Measurements from ENCODE around the gene CCR7. TPM values are rescaled to one million over a fixed set of nuclear protein-coding genes. Genes with fewer than 3 reads are reported as not detected.
A peak's percentile ranks its signal among the peaks of the same experiment; 100 is the strongest.

Gene CCR7
- total RNA-seq, 2 experiments from 2014 or later = 260 to 274 TPM

DNA sequence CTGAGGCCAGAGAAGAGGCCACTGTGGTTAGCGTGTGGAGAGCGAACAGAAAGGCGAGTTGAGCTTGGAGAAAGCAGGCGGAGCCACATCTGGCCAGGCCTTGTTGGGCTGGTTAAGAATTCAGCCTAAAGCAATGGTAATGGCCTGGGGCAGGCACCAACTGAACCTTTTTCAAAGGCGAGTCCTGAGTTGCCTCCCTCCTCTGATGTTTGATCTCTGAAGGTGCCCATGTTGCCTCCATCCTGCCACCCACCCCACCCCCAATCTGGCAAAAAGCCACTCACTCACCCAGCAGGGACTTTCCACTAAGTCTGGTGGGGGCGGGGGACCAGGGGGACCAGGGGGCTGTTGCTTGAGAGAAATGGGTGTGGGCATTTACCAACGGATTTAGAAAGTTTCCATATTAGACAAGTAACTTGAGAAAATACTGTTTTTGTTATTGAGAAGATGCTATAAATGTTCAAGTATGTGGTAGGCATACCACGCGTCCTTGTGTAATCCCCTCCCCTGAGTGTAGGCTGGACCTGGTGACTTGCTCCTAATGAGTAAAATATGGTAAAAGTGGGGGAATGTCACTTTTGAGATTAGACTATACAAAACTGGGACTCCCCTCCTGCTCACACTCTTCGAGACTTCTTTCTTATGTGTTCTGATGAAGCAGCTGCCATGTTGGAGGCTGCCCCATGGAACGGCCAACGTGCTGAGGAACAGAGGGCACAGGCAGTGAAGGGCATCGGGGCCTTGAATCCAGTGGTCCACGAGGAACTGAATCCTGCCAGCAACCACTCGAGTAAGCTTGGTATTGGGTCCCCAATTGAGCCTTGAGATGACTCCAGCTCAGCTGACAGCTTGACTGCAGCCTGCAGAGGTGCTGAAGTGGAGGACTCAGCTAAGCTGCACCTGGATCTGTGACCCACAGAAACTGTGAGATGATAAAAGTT lies 34.0 kb downstream of the CCR7 start:
- Mint-ChIP-seq H3K4me1 (peaks cover 61% of the 10 kb centered on the region), H3K27ac (peak overlapping the region; percentile 91), H3K4me3 (peak overlapping the region; percentile 53), H3K27me3 (no peaks in the 10 kb centered on the region), H3K9me3 (no peaks in the 10 kb centered on the region), H3K36me3 (peaks cover 5% of the 10 kb centered on the region)
- DNase-seq = peak; percentile 63

DNA sequence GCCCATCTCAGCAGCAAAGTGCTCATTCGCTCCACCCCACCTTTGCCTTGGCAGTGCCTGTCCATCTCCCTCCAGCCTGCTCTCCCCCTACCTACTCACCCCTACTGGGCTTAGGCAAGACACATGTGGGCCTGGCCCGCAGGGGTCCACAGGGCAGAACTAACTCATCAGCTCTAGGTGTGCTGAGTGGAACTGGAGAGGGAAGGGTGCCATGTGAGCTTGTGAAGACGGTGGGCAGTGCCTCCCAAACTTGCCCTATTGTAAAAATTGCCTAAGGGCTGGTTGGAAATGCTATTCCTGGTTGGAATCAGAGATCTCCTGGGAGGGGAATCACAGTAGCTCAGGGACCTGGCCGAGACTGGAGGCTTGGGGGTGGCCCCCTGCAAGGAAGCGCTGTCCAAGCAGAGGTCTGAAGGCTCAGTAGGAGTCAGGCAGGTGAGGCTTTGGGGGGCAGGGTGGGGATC lies 34.7 kb downstream of the CCR7 start:
- DNase-seq = no peak
- Mint-ChIP-seq H3K9me3 (peaks cover 5% of the 10 kb centered on the region), H3K27me3 (no peaks in the 10 kb centered on the region), H3K4me1 (peaks cover 54% of the 10 kb centered on the region), H3K36me3 (peaks cover 6% of the 10 kb centered on the region), H3K4me3 (no peak overlapping the region), H3K27ac (peak overlapping the region; percentile 91)

DNA sequence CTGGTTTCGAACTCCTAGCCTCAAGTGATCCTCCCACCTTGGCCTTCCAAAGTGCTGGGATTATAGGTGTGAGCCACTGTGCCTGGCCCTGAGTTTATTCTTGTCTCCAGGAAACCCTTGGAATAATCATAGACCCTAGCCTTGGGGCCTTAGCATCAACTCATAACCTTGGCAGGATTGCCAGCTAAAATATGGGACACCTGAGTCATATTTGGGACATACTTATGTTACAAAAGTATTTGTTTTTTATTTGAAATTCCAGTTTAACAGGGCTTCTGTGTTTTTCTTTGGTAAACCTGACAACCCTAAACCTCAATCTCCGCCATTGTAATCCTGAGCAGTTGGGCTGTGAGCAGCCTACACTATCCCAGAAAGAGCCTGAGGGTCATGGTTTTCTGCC lies 35.3 kb downstream of the CCR7 start:
- no peak overlapping the region for H3K4me3 Mint-ChIP-seq
- no peak for DNase-seq
- peaks cover 10% of the 10 kb centered on the region for H3K9me3 Mint-ChIP-seq
- peaks cover 11% of the 10 kb centered on the region for H3K36me3 Mint-ChIP-seq
- H3K4me1 Mint-ChIP-seq = peaks cover 54% of the 10 kb centered on the region
- no peaks in the 10 kb centered on the region for H3K27me3 Mint-ChIP-seq
- H3K27ac Mint-ChIP-seq = peak overlapping the region; percentile 91

DNA sequence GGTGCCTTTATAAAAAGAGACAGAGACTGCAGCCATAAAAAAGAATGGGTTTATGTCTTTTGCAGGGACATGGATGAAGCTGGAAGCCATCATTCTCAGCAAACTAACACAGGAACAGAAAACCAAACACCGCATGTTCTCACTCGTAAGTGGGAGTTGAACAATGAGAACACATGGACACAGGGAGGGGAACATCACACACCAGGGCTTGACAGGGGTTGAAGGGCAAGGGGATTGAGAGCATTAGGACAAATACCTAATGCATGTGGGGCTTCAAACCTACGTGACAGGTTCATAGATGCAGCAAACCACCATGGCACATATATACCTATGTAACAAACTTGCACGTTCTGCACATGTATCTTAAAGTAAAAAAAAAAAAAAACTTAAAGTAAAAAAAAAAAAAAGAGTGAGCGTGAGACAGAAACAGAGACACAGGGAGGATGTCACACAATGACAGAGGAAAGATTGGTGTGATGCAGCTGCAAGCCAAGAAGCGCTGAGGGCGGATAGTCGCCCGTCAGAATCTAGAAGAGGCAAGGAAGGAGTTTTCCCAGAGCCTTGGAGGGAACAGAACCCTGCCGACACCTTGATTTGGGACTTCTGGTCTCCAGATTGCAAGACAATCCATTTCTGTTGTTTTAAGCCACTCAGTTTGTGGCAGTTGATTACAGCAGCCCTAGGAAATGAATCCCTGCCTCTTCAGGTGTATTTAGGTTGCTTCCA lies 36.4 kb downstream of the CCR7 start:
- DNase-seq = no peak
- no peak overlapping the region for H3K4me3 Mint-ChIP-seq
- H3K36me3 Mint-ChIP-seq = peaks cover 22% of the 10 kb centered on the region
- no peaks in the 10 kb centered on the region for H3K27me3 Mint-ChIP-seq
- H3K27ac Mint-ChIP-seq = no peak overlapping the region
- peaks cover 19% of the 10 kb centered on the region for H3K9me3 Mint-ChIP-seq
- peaks cover 46% of the 10 kb centered on the region for H3K4me1 Mint-ChIP-seq

DNA sequence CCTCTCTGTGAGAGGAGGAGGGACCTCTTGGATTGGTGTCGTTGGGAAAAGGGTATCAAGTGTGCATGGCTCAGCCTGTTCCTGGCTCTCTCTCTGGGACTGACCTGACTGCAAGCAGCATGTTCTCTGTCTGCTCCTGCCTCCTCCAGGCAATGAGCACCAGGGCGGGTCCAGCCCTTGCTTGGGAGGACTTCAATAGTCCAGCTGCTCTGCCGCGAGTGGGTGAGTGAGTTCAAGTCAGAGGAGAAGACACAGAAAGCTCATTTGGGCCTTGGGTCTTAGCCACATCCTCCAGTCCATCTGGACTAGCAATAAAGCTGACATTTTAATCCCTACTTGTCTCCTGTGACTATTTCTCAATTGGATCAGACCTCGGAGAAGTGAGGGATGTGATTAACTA lies 38.6 kb downstream of the CCR7 start:
- Mint-ChIP-seq H3K4me3 (no peak overlapping the region), H3K27me3 (no peaks in the 10 kb centered on the region), H3K4me1 (peaks cover 26% of the 10 kb centered on the region), H3K9me3 (peaks cover 24% of the 10 kb centered on the region), H3K27ac (no peak overlapping the region), H3K36me3 (peaks cover 30% of the 10 kb centered on the region)
- DNase-seq = no peak

DNA sequence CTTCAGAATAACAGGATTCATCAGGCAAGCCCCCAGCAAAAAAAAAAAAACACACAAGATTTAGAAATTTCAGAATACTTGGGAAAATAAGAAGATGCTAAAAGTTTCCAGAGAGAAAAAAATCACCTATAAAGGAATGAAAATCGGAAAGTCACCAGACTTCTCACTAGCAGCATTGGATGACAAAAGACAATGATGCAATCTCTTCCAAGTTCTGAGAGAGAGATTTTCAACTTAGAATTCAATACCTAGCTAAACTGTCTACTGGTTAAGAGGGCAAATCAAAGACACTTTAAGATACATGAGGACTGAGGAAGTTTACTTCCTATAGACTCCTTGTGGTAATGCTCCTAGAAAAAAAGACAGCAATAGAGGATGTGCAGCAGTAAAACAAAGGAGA lies 40.0 kb downstream of the CCR7 start:
- peaks cover 24% of the 10 kb centered on the region for H3K9me3 Mint-ChIP-seq
- H3K4me3 Mint-ChIP-seq = no peak overlapping the region
- no peak overlapping the region for H3K27ac Mint-ChIP-seq
- H3K36me3 Mint-ChIP-seq = peaks cover 30% of the 10 kb centered on the region
- H3K4me1 Mint-ChIP-seq = peaks cover 16% of the 10 kb centered on the region
- H3K27me3 Mint-ChIP-seq = no peaks in the 10 kb centered on the region
- DNase-seq = no peak

DNA sequence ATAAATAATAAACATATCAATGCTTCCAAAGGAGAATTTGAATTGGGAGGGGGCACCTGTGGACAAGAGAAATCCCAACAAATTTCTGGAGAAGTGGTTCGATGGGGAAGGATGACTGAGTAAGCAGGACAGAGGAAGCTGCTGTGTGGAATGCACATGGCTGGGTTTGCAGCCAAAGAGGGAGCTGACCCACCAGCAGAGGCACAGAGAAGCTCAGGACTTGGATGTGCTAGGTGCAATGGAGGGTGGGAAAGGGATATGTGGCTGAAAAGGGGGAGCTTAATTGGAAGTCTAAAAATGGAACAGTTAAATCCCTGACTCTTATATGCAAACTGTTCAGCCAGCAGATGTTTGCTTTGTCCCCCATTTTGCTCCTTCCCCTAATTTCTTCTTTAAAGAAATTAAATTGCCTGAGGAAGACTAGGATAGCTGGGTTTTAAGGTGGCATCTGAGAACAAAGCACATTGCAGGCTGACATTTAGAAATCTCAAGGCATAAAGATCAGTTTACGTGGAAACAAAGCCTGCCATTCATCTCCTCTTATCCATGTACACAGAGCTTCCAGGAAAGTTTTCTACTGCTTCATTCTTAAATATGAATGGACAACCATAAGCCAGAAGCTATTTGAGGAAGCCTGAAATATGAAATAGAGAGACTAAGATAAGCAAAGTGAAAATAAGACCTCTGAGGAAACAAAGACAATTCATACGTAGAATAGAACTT lies 40.9 kb downstream of the CCR7 start:
- H3K36me3 Mint-ChIP-seq = peaks cover 30% of the 10 kb centered on the region
- no peak overlapping the region for H3K27ac Mint-ChIP-seq
- no peak overlapping the region for H3K4me3 Mint-ChIP-seq
- H3K9me3 Mint-ChIP-seq = peaks cover 24% of the 10 kb centered on the region
- DNase-seq = no peak
- H3K4me1 Mint-ChIP-seq = peaks cover 12% of the 10 kb centered on the region
- H3K27me3 Mint-ChIP-seq = no peaks in the 10 kb centered on the region

DNA sequence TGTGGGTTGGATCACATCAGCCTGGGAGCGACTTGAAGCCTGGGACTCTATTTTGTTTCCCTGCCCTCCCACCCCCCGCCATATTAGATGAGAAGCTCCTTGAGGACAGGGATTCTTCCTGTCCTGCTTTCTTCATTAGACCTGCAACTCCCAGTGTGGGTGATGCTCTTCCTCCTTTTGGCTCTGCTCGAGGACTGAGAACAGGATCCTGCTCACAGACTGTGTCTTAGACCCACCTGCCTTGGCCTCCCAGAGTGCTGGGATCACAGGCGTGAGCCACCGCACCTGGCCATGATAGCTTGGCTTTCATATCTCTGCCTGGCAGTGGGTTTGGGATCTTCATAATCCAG lies 42.3 kb downstream of the CCR7 start:
- Mint-ChIP-seq H3K4me3 (no peak overlapping the region), H3K27ac (no peak overlapping the region)
- no peak for DNase-seq

DNA sequence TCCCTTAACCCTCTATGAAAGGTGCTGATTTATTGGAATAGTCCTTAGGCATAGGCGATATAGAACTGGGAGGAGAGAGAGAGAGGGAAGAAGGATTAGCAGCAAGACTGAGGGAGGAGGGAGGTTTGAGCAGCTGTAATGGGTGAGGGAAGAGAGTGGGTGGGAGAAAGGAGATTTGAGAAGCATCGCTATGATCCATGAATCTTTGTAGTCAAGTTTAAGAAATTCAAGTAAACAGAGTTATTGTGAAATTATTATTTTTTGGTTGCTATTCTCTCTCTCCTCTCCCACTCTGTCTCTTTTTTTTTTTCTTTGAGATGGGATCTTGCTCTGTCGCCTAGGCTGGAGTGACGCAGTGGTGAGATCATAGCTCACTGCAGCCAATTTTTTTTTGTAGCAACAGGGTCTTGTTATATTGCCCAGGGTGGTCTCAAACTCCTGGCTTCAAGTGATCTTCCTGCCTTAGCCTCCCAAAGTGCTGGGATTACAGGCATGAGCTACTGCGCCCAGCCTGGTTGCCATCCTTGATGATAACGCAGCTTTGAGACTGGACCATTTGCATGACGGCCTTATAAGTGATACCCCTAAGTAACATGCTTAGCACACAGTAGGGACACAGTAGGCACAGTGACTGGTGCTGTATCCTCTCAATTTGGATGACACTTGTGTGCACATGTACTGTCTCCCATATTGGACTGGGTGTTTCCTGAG lies 42.9 kb downstream of the CCR7 start:
- Mint-ChIP-seq H3K9me3 (peaks cover 24% of the 10 kb centered on the region), H3K4me1 (peaks cover 19% of the 10 kb centered on the region), H3K27me3 (no peaks in the 10 kb centered on the region), H3K4me3 (no peak overlapping the region), H3K36me3 (peaks cover 34% of the 10 kb centered on the region), H3K27ac (no peak overlapping the region)
- no peak for DNase-seq

More for the DNA sequence above, 42.3 kb downstream of the CCR7 start:
- Mint-ChIP-seq H3K9me3 (peaks cover 24% of the 10 kb centered on the region), H3K4me1 (peaks cover 19% of the 10 kb centered on the region), H3K36me3 (peaks cover 32% of the 10 kb centered on the region), H3K27me3 (no peaks in the 10 kb centered on the region)

DNA sequence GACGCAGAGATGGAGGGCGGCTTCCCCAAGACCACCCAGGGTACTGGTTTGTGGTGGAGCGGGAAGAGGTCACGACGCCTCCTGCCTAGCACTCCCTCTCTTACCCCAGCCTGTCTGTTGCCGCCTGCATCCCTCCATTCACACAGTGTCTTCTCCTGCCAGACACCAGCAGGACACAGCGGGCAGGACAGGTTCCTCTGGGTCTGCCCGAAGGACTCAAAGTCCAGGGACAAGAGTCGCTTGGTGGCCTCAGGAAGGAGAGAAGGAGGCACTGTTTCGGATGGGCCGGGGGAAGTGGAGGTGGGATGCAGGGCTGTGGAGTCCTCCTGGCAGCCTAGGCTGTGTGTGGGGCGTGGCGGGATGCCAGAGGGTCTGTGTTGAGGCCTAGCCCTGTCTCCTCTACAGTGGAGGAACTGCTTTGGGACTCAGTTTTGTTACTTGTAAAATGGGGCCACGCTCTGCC lies 44.2 kb downstream of the CCR7 start:
- Mint-ChIP-seq H3K4me1 (peaks cover 31% of the 10 kb centered on the region), H3K27me3 (no peaks in the 10 kb centered on the region), H3K27ac (no peak overlapping the region), H3K36me3 (peaks cover 35% of the 10 kb centered on the region), H3K4me3 (no peak overlapping the region), H3K9me3 (peaks cover 28% of the 10 kb centered on the region)
- no peak for DNase-seq

DNA sequence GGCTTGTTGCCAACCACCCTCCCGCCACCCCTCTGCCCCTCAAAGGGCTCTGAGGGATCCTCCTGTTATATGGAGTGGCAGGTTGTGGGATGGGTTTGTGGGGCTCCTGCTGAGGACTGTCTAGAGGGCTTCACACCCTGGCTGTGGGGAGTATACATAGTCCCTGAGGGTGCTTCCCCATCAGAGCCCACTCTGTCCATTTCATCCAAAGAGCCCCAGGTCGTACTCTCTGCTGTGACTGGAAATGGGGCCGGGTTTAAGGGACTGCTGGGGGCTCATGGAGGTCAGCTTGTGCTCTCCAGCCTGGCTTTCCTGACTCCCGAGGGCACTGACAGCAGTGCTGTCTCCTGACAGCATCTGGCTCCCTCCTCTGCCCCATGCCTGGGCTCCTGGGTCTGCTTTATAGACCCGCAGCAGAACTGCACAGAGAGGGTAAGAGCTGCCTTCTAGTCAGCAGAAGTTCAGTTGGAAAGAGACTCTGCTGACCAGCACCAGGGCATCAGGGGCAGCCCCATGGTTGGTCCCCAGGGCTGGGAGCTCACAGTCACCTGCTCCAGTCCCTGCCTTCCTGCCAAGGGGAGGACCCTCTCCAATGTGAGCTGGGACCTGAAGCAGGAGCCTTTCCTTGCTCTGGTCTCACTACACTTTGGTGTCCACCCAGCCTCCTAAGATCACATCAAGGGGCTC lies 46.0 kb downstream of the CCR7 start:
- H3K27me3 Mint-ChIP-seq = peaks cover 5% of the 10 kb centered on the region
- H3K4me1 Mint-ChIP-seq = peaks cover 46% of the 10 kb centered on the region
- DNase-seq = no peak
- no peak overlapping the region for H3K27ac Mint-ChIP-seq
- H3K4me3 Mint-ChIP-seq = no peak overlapping the region
- H3K9me3 Mint-ChIP-seq = peaks cover 12% of the 10 kb centered on the region
- H3K36me3 Mint-ChIP-seq = peaks cover 21% of the 10 kb centered on the region

DNA sequence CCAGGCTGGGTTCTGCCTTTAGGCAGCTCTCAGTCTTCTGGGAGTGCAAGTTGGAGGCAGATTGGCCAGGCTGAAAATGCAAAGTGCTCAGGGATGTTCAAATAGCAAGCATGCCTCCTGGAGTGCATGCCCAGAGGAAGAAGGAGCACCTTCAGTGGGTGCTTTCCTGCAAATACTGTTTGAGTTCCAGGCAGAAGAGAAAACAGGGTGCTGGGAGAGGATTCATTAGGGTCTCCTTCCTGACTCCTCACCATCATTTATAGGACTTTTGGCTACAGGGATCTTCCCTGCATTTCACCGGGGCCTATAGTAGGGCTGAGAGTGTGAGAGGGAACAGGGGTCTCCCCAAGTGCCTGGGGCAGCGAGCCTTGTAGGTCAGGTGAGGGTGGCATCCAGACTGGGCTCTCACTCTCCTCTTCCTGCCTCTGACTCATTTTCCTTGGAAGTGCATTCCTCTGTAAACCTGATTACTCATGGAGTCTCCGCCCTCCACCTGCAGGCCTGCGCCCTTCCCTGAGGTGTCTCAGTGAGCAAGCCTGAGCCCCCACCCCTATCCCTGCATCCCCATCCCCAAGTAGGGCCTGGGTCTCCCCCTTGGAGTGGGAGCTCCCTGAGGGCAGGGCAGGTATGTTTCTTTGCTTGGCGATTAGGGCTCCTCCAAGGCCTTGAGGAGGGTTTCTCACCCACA lies 46.7 kb downstream of the CCR7 start:
- peaks cover 8% of the 10 kb centered on the region for H3K9me3 Mint-ChIP-seq
- H3K36me3 Mint-ChIP-seq = peaks cover 17% of the 10 kb centered on the region
- peaks cover 12% of the 10 kb centered on the region for H3K27me3 Mint-ChIP-seq
- no peak overlapping the region for H3K27ac Mint-ChIP-seq
- no peak for DNase-seq
- H3K4me3 Mint-ChIP-seq = peak overlapping the region; percentile 16
- peaks cover 48% of the 10 kb centered on the region for H3K4me1 Mint-ChIP-seq

DNA sequence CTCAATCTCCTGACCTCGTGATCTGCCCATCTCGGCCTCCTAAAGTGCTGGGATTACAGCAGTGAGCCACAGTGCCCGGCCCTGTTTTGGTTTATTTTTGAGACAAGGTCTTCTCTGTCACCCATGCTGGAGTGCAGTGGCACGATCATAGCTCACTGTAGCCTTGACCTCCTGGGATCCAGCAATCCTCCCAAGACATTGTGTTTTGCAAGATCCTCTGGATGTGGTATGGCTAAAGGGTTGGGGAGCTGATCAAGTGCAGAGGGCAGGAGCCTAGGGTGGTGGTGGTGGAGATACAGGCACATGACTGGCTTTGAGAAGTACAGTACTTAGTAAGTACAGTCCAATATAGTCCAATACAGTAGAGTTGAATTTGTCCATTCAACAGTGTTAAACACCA lies 47.3 kb downstream of the CCR7 start:
- Mint-ChIP-seq H3K4me1 (peaks cover 48% of the 10 kb centered on the region), H3K27me3 (peaks cover 12% of the 10 kb centered on the region), H3K9me3 (peaks cover 5% of the 10 kb centered on the region), H3K27ac (no peak overlapping the region), H3K36me3 (peaks cover 11% of the 10 kb centered on the region), H3K4me3 (peak overlapping the region; percentile 16)
- no peak for DNase-seq

Measured in activated naive CD8-positive, alpha-beta T cell treated with anti-CD3 and anti-CD28 coated beads for 36 hours (primary cell).